ENCODE results near the gene PSMD2. TPM values are rescaled to one million over a fixed set of nuclear protein-coding genes. Genes with fewer than 3 reads are reported as not detected.

PSMD2 gene
- total and polyA plus RNA-seq, 11 donors, result 82.3 to 443 (median 232) TPM

DNA sequence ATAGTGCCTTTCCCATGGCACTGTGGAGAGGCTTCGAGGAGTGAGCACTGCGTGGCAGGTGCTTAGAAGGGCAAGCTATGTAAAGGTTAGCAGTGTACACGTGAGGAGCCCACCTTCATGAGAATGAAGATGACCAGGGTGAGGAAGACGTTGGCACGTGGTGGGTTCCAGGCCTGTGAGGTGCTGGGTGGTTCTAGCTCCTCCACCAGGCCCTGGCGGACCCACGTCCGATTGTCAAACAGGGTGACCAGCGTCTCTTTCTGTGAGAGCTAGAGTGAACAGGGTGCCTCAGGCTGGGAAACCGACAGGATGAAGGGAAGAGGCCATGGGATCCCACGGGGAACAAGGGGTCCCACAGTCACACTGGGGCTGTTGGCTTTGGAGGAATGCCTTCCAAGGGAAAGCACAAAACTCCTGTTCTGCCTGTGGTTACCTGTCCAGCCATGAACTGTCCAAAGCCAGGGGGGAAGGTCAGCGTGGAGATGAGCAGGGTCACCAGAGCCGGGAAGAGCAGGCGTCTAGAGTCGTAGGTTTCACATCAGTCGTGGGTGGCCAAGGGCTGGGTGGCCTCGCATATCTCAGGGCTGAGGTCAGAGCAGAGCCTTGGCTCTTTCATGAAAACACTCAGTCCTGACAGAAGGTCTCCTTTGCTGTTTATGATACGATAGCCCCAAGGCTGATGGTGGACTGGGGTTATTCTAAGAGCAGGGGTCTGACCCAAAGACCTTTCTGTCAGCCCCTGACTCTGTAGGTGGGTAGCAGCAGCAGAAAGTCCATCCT, 56.4 kb downstream of the PSMD2 start:
- 85 to 90% (median 86%) methylated on average over 18 of the region's 18 CpGs for WGBS, 4 donors

DNA sequence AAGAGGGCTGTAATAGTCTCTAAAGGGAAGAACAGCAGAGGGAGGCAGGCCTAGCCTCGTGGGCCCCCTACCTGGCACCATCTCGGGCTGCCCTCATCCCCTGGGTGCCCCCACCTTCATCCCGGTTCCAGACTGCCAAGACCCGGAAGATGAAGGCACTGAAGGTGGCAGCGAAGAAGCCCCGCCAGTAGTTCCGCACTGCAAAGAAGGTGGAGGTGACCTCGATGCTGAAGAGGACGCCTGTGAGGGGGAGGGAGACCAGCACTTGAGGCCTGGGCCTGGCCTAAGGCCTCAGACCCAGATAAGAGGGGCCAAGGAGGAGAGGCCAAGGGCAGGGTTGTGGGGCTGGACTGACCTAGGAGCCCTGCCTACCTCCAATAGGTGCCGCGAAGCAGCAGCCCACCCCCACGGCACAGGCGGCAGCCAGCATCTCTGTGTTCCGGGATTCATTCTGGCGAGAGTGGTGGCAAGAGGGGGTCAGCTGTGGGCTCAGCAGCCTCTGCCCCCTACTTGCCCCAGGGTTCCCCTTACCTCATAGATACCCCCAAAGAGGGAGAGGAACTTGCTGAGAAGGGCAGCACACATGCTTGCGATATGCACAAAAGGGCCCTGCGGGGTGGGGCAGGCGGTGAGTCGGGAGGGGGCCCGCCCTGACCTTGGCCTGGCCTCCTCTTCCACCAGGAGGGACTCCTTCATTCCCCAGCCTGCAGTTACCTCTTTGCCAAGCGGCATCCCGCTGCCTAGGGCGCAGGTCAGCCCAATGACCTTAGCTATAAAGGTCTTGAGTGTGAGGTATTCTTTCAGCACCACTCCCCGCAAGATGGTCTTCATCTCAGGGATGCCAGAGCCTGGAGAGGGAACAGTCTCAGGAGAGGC, 58.4 kb downstream of the PSMD2 start:
- H3K27me3 ChIP-seq, result no peaks in the 10 kb centered on the region
- DNase-seq (no peak), ATAC-seq (no peak)
- peaks cover 0 to 16% (median 2%) of the 10 kb centered on the region in 9 donors for H3K36me3 ChIP-seq
- 92 to 96% (median 93%) methylated on average over 21 to 24 of the region's 24 CpGs for WGBS, 4 donors
- TF ChIP-seq POLR2A (IDR thresholded peaks at IDR 0.05), result no peak
- TF ChIP-seq, protein P1, sequence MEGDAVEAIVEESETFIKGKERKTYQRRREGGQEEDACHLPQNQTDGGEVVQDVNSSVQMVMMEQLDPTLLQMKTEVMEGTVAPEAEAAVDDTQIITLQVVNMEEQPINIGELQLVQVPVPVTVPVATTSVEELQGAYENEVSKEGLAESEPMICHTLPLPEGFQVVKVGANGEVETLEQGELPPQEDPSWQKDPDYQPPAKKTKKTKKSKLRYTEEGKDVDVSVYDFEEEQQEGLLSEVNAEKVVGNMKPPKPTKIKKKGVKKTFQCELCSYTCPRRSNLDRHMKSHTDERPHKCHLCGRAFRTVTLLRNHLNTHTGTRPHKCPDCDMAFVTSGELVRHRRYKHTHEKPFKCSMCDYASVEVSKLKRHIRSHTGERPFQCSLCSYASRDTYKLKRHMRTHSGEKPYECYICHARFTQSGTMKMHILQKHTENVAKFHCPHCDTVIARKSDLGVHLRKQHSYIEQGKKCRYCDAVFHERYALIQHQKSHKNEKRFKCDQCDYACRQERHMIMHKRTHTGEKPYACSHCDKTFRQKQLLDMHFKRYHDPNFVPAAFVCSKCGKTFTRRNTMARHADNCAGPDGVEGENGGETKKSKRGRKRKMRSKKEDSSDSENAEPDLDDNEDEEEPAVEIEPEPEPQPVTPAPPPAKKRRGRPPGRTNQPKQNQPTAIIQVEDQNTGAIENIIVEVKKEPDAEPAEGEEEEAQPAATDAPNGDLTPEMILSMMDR (IDR thresholded peaks at IDR 0.05), result no peak
- H3K27ac ChIP-seq, result no peak overlapping the region
- H3K4me1 ChIP-seq, result peaks cover 0 to 15% (median 11%) of the 10 kb centered on the region in 12 donors
- no peak overlapping the region for H3K4me3 ChIP-seq
- no peaks in the 10 kb centered on the region for H3K9me3 ChIP-seq
- intact Hi-C loops (cut with DNase I), result loop anchor here in 1 of 10 donors (5.0 kb wide), 1 partner anchor 50 kb away; no protein-coding TSS in a partner anchor

More for the DNA sequence above, 56.4 kb downstream of the PSMD2 start:
- no peak overlapping the region for H3K4me3 ChIP-seq
- H3K36me3 ChIP-seq, result peaks cover 0 to 20% (median 2%) of the 10 kb centered on the region in 9 donors
- H3K27ac ChIP-seq, result no peak overlapping the region
- peaks cover 0 to 6% (median 3%) of the 10 kb centered on the region in 12 donors for H3K4me1 ChIP-seq
- DNase-seq (no peak), ATAC-seq (no peak)
- H3K27me3 ChIP-seq, result no peaks in the 10 kb centered on the region
- intact Hi-C loops (cut with DNase I), result loop anchor here in 1 of 10 donors (5.0 kb wide), 1 partner anchor 48 kb away; no protein-coding TSS in a partner anchor
- no peaks in the 10 kb centered on the region for H3K9me3 ChIP-seq
- no peak for TF ChIP-seq POLR2A (IDR thresholded peaks at IDR 0.05)
- TF ChIP-seq, protein P1 (IDR thresholded peaks at IDR 0.05), result no peak

DNA sequence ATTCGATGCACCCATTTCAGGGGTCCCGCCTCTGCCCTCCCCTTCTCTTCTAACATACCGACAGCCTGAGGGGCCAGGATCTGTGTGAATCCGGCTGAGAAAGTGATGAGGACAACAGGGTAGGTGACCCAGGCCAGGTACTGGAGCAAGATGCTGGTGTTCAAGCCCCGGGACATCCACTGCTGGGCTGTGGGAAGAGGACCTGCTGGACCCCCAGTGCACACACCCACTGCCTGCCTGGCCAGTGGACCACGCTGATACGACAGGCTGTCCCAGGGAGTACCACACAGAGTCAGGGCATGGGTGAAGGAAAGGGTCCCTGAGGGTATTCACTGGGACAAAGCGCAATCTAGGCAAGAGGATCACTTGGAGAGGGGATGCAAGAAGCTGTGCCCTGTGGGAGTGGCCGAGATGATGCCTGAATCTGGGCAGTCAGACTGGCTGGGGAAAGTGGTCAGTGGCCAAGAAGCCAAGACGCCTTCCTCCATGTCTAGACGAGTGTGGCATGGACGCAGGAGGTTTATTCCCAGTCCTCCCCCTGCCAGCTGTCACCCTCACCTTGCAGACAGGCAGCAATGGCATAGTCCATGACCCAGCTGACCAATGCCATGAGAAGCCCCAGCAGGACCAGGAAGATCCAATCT, 59.2 kb downstream of the PSMD2 start:
- no peak overlapping the region for H3K4me3 ChIP-seq
- no peak overlapping the region for H3K27ac ChIP-seq
- H3K36me3 ChIP-seq, result peaks cover 0 to 13% (median 0%) of the 10 kb centered on the region in 9 donors
- WGBS, 4 donors, result 95 to 96% (median 95%) methylated on average over 12 of the region's 12 CpGs
- ATAC-seq (no peak), DNase-seq (no peak)
- intact Hi-C loops (cut with DNase I), result loop anchor here in 1 of 10 donors (5.0 kb wide), 1 partner anchor 51 kb away; no protein-coding TSS in a partner anchor
- no peak for TF ChIP-seq POLR2A (IDR thresholded peaks at IDR 0.05)
- TF ChIP-seq, protein P1 (IDR thresholded peaks at IDR 0.05), result no peak
- H3K9me3 ChIP-seq, result no peaks in the 10 kb centered on the region
- no peaks in the 10 kb centered on the region for H3K27me3 ChIP-seq
- H3K4me1 ChIP-seq, result peaks cover 0 to 15% (median 11%) of the 10 kb centered on the region in 12 donors

Other genes with a start within 250 kb of the PSMD2 start
- gene HTR3C, start 246.2 kb upstream of the PSMD2 start, total RNA-seq, result not detected
- not detected for gene HTR3C, start 246.2 kb upstream of the PSMD2 start, polyA plus RNA-seq
- gene HTR3E, start 202.2 kb upstream of the PSMD2 start, total RNA-seq, result not detected
- not detected for gene HTR3E, start 202.2 kb upstream of the PSMD2 start, polyA plus RNA-seq
- gene EIF2B5, start 163.9 kb upstream of the PSMD2 start, total RNA-seq, result 10 to 100 TPM; 24.5 to 39.0 (median 30.9) TPM
- 10 to 100 TPM; 28.5 to 58.2 TPM for gene EIF2B5, start 163.9 kb upstream of the PSMD2 start, polyA plus RNA-seq
- 10 to 100 TPM; 53.4 to 94.2 (median 70.9) TPM for gene DVL3, start 143.9 kb upstream of the PSMD2 start, total RNA-seq
- 10 to 100 TPM; 36.3 to 59.8 TPM for gene DVL3, start 143.9 kb upstream of the PSMD2 start, polyA plus RNA-seq
- 100 to 1,000 TPM; 225 to 400 (median 337) TPM for gene AP2M1, start 124.4 kb upstream of the PSMD2 start, total RNA-seq
- gene AP2M1, start 124.4 kb upstream of the PSMD2 start, polyA plus RNA-seq, result 100 to 1,000 TPM; 291 to 431 TPM
- 10 to 100 TPM; 58.2 to 81.9 (median 69.2) TPM for gene ABCF3, start 113.0 kb upstream of the PSMD2 start, total RNA-seq
- 10 to 100 TPM; 63.4 to 80.5 TPM for gene ABCF3, start 113.0 kb upstream of the PSMD2 start, polyA plus RNA-seq
- not detected for gene VWA5B2, start 69.7 kb upstream of the PSMD2 start, total RNA-seq
- under 1 TPM in 1 of 2 donors, not detected in 1; 0.11 TPM for gene VWA5B2, start 69.7 kb upstream of the PSMD2 start, polyA plus RNA-seq
- gene ALG3, start 50.3 kb upstream of the PSMD2 start, total RNA-seq, result 10 to 100 TPM; 10.9 to 49.1 (median 17.0) TPM
- gene ALG3, start 50.3 kb upstream of the PSMD2 start, polyA plus RNA-seq, result 10 to 100 TPM; 15.5 to 68.1 TPM
- 1 to 10 TPM in 7 of 9 donors, under 1 TPM in 2; 0.66 to 4.2 (median 2.1) TPM for gene EEF1AKMT4, start 49.6 kb upstream of the PSMD2 start, total RNA-seq
- gene EEF1AKMT4, start 49.6 kb upstream of the PSMD2 start, polyA plus RNA-seq, result 10 to 100 TPM in 1 of 2 donors, 1 to 10 TPM in 1; 1.9 to 16.7 TPM
- under 1 TPM in 4 of 9 donors, not detected in 5; 0.17 to 0.37 (median 0.29) TPM for gene CAMK2N2, start 37.7 kb upstream of the PSMD2 start, total RNA-seq
- under 1 TPM in 1 of 2 donors, not detected in 1; 0.14 TPM for gene CAMK2N2, start 37.7 kb upstream of the PSMD2 start, polyA plus RNA-seq
- under 1 TPM in 1 of 9 donors, not detected in 8; 0.10 TPM for gene ECE2, start 23.2 kb upstream of the PSMD2 start, total RNA-seq
- gene ECE2, start 23.2 kb upstream of the PSMD2 start, polyA plus RNA-seq, result not detected
- 100 to 1,000 TPM; 211 to 406 (median 229) TPM for gene EIF4G1, start 15.4 kb downstream of the PSMD2 start, total RNA-seq
- gene EIF4G1, start 15.4 kb downstream of the PSMD2 start, polyA plus RNA-seq, result 100 to 1,000 TPM; 178 to 407 TPM
- 10 to 100 TPM; 21.9 to 53.2 (median 30.9) TPM for gene FAM131A, start 38.4 kb downstream of the PSMD2 start, total RNA-seq
- 10 to 100 TPM; 24.1 to 36.9 TPM for gene FAM131A, start 38.4 kb downstream of the PSMD2 start, polyA plus RNA-seq
- 1 to 10 TPM; 1.3 to 3.6 (median 2.0) TPM for gene CLCN2, start 62.4 kb downstream of the PSMD2 start, total RNA-seq
- 1 to 10 TPM; 1.2 to 2.7 TPM for gene CLCN2, start 62.4 kb downstream of the PSMD2 start, polyA plus RNA-seq
- 10 to 100 TPM; 15.2 to 40.3 (median 22.1) TPM for gene POLR2H, start 62.5 kb downstream of the PSMD2 start, total RNA-seq
- gene POLR2H, start 62.5 kb downstream of the PSMD2 start, polyA plus RNA-seq, result 10 to 100 TPM; 37.9 to 51.4 TPM
- gene THPO, start 79.0 kb downstream of the PSMD2 start, total RNA-seq, result under 1 TPM in 4 of 9 donors, not detected in 5; 0.12 to 0.68 (median 0.29) TPM
- gene THPO, start 79.0 kb downstream of the PSMD2 start, polyA plus RNA-seq, result under 1 TPM; 0.19 to 0.36 TPM
- 1 to 10 TPM; 2.0 to 7.4 (median 4.8) TPM for gene CHRD, start 80.8 kb downstream of the PSMD2 start, total RNA-seq
- 1 to 10 TPM; 3.9 to 6.3 TPM for gene CHRD, start 80.8 kb downstream of the PSMD2 start, polyA plus RNA-seq

All from heart left ventricle (tissue), 16 donors.